HS-27A (cell line): ENCODE data around the gene KCNQ2.

Experiments
- DNase-seq: peaks from one replicate; pipeline ENCODE4 v3.0.0-alpha.2; 2012; ENCODE audit warnings: low read depth, missing footprints

Gene KCNQ2

DNA sequence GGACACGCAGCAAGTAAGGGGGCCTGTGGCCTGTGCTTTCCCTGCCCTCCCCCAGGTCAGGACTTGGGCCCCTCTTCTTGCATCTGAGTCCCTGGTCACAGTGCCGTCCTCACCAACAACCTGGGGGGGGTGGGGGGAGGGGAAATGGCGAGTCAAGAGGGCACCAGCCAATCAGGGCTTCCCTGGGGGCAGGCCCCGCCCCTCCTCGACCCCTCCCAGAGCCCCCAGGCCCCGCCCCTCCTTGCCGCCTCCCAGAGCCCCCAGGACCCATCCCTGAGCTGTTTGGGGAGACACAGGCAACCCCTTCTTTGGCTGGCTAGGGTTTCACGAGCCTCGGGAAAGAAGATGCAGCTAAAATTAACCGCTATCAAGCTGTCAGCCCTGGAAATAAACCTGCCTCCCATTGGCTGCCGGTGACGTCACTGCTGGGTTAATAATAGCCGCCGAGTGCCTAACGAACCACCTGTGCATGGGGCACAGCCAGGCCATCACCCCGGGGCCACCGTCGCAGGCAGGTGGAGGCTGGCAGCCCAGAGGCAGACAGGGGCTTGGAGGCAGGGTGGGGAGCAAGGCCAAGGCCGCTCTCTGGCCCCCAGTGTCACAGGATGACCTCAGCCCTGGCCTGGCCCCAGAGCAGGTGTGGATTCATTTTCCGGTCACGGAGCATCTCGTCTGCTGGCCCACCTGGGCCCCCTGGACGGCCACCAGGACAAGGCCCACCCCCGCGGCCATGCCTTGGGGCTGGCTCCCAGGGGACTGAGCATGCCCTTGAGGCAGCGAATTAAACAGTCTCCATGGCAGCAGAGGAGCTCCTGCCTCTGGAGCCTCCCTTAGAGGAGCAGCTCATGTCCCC is 29.6 kb upstream of the KCNQ2 start:
- no peak for DNase-seq

DNA sequence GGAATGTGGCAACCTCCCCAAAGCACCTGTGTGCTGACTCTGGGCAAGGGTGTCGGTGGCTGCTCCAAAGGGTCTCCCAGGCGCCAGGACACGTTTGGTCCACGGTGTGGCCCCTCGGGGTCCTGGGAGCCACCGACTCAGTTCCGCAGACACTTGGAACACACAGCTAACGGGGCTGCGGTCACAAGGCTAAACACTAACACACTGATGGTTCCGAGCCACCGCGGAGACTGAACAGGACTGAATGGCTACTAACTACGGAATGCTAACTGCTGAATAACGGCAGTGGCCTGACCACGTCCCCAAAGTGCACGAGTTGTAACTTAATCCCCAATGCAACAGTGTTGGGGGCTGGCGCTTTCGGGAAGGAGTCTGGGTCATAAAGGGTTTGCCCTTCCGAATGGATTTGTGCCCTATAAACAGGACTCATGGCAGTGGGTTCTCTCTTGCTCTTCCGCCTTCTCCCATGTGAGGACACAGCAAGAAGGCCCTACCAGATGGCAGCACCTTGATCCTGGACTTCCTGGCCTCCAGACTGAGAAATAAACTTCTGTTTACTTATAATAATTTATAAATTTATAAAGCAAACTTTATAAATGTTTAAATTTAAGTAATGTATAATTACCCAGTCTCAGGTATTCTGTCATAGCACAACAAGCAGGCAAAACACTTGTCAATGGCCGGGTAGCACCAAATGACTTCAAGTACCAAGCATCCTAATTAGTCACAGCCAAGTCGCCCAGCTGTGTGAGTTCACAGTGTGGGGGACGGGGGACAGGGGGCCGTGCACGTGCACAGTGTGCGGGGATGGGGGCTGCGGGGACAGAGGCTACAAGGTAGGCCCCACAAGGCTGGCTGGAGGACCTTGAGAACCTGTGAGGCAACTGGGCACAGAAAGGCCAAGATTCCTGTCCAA is 28.7 kb upstream of the KCNQ2 start:
- no peak for DNase-seq

DNA sequence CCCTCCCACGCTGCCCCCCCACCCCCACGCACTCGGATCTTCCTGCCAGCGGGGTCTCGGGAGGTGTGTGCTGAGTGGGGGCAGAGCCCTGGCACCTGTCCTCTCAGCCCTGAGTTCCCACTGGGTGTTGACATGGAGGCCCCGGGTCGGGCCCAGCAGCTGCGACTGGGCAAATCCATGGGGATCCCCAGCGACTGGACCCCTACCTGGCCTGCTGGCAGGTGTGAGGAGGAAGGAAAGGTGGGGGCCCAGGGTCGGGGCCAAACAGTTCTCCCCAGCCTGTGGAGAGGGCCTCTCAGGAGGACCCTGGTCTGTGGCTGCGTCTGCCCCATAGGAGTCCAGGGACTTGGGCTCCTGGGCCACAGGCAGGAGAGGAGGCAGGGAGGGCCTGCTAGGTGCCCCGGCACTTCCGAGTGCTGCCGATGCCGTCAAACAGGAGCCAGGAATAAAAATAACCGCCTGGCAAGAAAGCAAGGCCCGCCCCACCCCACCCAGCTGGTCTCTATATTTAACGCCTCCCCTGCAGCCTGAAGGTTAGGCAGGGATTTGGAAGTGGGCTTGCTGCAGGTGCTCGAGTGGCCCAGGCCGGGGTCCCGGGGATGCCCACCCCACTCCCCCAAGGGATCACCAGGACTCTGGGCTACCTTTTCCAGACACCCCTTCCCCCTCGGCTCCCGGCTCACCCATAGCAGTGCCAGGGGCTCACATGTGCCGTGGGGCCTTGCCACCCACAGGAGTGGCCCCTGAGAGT is 27.9 kb upstream of the KCNQ2 start:
- DNase-seq = no peak

DNA sequence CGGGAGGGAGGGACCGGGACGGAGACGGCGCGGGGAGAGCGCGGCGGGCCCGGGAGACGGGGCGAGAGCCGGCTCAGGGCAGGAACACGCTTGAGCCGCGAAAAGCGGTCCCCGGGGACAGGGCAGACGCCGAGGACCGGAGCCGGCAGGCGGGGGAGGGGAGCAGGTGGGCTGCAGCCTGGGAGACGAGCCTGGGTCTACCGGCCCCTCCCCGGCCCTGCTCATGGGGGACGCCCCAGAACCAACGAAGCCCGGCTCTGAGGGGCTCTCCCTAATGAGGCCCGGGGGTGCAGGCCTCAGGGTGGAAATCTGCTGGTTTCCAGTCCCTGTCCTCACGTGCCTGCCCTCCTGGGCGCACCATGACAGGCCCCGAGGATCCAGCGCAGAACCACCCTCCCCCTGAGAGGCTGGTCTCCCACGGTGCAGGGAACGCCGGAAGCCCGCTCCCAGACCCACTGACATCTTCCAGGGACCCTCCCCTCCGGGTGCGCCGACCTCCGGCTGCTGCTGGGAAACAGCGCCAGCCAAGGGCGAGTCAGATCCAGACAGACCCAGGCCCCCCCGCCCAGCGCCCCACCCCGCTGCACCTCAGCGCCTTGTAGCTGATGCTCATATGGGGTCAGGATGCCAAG is 27.0 kb upstream of the KCNQ2 start:
- no peak for DNase-seq

DNA sequence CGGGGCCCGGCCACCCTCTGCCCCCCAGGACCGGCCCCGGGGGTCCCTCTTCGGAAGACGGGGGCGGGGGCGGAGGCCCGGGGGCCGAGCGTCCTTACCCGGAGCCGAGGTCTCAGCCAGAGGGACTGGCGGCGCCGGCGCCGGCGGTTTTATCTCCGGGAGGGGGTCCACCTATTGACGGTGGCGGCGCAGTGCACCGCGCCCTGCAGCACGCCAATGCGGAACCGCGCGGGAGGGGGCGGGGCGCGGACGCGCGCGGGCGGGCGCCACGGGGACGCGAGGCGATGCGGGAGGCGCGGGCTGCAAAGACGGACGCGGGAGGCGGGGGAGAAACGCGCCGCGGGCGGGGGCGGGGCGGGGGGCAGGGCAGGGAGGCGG is 26.5 kb upstream of the KCNQ2 start, which contains the start of gene EEF1A2:
EEF1A2 (minus strand) TSS at position 124 of the 378 bp plus-strand sequence. CDS start 1,320 bp downstream, outside the sequence.
- DNase-seq = no peak

DNA sequence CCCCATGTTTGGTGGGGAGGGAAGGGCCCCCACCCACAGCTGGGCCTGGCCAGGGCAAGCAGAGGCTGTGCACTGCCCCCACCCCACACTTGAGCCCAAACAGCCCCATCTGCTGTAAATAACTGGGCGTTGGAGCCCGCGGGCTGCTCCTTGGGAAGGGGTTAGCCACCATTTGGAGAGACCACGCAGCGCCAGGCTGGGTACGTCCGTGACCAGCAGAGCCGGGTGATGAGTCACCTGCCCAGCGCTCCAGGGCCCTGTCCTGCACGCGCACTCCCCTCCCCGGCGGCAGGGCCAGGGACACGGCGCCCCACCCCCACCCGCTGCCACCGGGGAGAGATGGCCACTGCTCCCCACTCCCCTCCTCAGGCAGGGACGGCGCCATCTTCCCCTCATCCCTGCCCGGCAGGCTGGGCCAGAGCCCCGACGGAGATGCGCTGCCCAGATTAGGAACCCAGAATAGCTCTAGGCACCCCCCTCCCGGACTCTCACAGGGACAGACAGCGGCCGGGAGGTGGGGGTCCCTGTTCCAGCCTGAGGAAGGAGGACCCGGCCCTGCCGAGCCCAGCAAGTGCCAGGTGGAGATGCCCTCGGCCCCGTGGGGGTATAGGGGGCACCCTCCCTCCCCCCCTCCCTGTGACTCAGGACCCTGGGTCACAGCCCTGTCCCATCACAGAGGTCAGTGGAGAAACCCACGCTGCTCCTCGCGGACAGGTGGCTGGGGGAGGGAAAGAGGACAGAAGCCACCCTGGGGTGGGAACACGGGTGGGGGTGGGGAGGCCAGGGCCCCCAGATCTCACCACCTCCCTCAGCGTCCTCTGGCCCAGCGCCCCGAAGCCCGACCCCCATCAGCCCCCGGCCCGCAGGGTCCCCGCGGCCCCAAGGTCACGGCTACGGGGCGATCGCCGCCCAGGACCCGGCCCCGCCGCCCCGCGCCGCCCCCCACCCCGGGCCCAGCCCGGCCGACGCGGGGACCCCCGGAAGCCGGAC is 25.8 kb upstream of the KCNQ2 start:
- no peak for DNase-seq

DNA sequence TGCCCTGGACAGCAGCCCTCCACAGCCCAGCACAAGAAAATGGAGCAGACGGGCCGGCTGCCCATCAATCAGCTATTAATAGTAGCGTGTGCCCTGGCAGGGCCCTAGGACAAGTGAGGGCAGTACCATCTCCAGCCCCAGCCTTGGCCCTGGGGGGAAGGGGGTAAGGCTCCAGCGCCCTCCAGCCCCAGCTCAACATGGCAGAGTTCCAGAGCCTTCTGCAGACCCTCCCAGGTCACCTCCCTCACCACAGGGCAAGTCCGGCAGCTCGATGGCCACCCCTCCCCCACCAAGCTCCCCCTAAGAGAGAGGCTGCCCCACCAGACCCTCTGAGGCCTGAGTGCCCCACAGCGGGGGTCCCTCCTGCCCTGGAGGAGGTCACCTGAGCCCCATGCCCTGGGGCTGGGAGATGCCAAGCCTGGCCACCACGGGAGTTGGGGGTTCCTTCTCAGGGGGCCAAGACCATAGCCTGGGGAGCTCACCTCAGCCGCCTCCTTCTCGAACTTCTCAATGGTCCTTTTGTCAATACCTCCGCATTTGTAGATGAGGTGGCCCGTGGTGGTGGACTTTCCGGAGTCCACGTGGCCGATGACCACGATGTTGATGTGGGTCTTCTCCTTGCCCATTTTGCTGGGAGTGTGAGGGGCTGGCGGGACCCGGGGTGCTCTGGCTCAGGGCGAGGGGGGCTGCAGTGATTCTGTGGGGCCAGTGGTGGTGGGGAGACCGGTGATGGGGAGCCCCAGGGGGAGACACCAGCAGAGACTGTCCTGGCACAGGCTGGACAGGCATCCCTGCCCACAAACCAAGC is 24.9 kb upstream of the KCNQ2 start:
- DNase-seq = no peak

DNA sequence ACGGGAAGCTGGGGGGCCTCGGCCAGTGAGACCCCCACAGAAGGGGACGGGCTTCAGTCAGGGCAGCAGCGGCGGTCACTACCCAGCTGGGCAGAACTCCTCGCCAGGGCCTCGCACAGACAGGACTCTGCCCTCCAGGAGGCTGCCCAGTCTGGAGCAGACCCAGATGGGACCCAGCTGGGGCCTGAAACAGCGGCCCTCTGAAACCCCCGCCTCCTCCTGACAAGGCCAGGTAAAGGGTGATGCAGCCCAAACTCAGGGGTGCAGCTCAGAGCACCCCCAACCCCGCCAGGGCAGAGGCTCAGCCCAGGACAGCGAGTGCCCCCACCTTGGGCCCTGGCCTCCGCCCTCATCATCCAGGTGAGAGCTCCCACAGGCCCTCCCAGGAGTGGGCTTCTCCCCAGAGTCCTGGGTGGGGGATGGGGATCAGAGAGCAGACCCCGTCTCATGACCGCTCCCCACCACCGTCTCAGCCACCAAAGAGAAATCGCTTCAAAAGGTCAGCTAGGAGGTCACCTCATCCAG is 24.2 kb upstream of the KCNQ2 start:
- DNase-seq = no peak

DNA sequence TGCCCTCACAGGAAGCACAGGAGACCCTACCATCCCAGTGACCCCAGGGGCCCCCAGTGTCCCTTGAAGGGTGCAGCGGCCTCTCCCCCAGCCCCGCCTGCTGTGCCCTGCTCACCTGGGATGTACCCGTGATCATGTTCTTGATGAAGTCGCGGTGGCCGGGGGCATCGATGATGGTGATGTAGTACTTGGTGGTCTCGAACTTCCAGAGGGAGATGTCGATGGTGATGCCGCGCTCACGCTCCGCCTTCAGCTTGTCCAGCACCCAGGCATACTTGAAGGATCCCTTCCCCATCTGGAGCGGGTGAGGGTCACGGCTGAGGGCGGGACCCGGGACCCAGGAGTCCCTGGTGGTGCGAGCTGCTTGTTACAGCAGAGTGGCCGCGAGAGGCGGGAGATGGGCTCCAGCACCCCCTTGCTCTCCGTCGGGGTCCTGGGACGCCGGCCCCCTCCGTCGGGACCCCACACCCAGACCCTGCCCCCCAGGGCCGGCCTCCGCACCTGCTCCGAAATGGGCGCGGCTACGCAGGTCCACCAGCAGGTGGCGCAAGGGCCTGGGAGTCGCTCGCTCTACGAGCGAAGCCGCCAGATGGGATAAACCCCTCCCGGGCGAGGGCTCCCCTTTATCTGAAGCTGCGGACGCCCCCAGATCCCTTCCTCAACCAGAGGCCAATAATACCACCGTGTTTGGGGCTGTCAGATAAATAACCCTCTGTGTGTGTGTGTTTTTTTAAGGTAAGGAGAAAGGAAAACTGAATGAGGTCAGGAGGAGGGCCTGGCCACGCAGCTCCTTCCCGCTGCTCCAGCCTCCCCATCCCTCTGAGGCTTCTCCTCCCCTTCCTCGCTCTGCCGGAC is 23.5 kb upstream of the KCNQ2 start:
- no peak for DNase-seq

DNA sequence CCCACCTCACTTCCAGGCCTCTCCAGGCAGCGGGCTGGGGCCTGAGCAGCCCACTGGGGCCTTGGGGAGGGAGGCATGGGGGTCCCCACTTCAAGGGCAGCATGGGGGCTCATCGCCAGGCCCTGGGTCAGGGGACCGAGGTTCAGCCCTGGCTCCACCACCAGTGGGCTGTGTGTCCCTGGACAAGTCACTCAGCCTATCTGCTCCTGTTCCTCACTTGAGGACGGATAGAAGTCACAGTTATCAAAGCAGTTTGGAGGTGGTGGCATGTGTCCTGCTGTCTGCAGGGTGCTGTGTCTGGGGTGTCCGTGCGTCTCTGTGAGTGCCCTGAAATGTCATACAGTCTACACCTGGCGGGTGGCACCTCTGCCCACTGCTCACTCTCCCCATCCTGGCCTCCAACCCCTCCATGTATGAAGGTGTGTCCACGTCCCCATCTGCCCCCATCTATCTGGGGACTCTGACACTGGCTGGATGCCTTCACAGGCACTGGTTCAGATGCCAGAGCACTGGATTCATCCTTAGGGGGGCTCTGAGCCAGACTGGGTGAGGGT is 22.8 kb upstream of the KCNQ2 start:
- DNase-seq = no peak

DNA sequence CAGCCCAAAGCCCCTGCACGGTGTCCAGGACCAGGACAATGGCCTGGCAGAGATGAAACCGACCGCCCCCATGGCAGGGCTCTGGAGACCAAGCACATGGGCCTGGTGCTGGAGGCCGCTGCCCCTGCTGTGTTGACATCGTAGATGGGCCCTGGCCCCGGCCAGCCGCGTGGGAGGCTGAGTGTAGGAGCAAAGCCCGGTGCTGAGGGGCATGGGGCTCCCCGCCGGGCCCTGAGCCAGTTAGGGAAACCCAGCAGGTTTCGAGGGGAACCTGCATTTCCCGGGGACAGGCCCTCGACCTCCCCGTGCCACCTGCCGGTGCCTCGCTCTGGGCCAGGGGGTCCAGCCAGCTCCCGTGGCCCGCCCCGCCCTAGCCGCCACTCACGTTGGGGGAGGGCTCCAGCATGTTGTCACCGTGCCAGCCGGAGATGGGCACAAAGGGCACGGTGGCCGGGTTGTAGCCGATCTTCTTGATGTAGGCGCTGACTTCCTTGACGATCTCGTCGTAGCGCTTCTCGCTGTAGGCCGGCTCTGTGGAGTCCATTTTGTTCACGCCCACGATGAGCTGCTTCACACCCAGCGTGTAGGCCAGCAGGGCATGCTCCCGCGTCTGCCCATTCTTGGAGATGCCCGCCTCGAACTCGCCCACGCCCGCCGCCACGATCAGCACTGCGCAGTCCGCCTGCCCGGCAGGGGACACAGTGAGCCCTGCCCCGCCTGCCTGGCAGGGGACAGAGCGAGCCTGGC is 22.1 kb upstream of the KCNQ2 start:
- DNase-seq = no peak

DNA sequence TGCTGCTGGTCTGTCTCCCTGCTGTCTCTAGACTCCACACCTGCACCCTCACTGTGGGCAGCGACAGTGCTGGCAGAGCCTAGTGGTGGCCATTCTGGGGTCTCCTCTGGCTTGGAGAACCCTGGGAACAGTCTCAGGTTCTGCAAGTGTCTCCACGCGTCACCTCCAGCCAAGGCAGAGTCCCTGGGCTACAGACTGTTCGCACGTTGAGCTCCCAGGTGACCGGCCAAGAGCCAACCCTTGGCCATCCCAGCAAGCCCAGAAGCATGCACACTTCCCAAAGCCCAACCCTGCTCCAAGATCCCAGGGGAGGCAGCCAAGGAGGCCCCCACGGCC is 21.6 kb upstream of the KCNQ2 start:
- DNase-seq = no peak

DNA sequence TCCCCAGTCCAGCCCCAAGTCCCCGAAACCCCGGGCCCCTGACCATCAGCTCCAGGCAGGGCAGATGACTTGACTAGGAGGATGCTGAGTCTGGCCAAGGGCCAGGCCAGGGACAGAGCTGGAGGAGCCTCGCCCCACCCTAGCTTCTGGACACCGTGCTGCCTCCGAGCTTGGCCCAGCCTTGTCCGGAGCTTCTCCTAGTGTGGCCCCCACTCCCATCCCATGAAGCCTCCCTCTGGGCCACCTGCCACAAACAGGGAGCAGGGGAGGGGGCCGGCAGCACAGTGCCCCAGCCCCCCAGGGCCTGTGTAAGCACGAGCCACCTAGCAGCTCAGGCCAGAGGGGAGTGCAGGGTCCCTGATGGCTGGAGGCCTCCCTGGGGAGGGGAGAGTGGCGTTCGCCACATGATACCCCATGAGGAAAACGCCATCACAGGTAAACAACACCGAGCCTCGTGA is 21.1 kb upstream of the KCNQ2 start:
- DNase-seq = no peak

DNA sequence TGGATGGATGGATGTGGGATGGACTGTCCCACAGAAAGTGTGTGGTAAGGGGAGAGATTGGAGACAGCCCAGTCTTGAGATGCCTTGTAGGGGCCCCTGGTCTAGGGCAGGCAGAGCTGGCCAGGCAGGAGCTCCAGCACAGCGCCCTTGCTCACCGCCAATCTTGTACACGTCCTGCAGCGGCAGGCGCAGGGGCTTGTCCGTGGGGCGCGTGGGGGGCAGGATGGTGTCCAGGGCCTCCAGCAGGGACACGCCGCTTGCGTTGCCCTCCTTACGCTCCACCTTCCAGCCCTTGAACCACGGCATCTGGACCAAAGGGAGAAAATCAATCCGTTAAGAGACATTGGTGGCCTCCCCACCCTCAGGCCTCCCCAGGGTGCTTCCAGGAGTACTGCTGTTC is 20.5 kb upstream of the KCNQ2 start:
- DNase-seq = no peak

DNA sequence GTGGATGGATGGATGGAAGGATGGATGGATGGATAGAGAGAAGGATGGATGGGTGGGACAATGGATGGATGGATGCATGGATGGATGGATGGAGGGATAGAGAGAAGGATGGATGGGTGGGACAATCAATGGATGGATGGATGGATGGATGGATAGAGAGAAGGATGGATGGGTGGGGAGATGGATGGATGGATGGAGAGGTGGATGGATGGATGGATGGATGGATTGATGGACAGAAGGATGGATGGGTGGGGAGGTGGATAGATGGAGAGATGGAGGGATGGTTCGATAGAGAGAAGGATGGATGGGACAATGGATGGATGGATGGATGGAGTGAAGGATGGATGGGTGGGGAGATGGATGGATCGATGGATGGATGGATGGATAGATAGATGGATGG is 20.1 kb upstream of the KCNQ2 start:
- DNase-seq = no peak

DNA sequence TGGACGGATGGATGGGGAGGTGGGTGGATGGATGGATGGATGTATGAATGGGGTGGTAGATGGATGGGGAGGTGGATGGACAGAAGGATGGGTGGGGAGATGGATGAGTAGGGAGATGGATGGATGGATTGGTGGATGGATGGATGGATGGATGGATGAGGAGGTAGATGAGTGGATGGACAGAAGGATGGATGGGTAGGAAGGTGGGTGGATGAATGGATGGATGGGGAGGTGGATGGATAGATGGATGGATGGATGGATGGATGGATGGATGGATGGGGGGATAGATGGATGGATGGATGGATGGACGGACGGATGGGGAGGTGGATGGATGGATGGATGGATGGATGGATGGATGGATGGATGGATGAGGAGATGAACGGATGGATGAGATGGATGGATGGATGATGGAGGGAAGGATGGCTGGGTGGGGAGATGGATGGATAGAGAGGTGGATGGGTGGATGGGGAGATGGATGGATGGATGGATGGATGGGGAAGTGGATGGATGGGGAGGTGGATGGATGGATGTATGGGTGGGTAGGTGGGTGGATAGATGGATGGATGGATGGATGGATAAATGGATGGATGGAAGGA is 19.3 kb upstream of the KCNQ2 start:
- DNase-seq = no peak

DNA sequence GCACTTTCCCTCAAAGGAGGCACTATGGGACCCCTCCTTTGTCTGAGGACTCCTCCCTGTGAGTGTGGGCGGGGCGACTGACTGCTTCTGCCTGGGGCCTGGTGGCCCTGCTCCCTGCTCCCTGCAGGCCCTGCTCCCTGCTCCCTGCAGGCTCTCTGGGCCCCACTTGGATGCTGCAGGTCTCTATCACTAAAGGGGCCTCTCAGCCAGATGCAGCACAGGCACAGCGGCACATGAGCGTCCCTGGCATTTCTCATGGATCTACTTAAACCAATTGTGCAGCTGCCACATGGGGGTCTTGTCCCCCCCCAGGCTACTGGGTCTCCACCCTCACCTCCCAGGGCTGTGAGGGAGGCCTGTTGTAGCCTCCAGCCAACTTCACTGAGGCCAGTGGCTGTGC is 18.6 kb upstream of the KCNQ2 start:
- DNase-seq = no peak
